GM12878 (cell line): ENCODE measurements around the gene FAM81A. TPM values are rescaled to one million over a fixed set of nuclear protein-coding genes. Genes with fewer than 3 reads are reported as not detected.

Experiments
- ATAC-seq: fragments of 200-7000 bp; cut with Tn5 transposase; 3 replicates; pipeline ENCODE4 v1.9.1; 2020; ENCODE audit warnings: mild to moderate bottlenecking, moderate library complexity
- BruUV-seq: library from RNA; stranded (reverse); fragments of 400-500 nt; replicated peaks from 2 replicates; lab custom pipeline; 2021; lab: Mats Ljungman, UMichigan
- CTCF ChIA-PET: fragments of 300-600 bp; sonication (Branson Sonifier 250); formaldehyde crosslinking; extraction: SDS; loops from one replicate; lab custom pipeline; 2021; ENCODE audit warnings: inconsistent platforms; lab: Yijun Ruan, JAX
- POLR2A ChIA-PET: fragments of 350-600 bp; formaldehyde crosslinking; extraction: SDS; loops from one replicate; lab custom pipeline; 2021; ENCODE audit warnings: inconsistent platforms; lab: Charles Lee
- RAD21 ChIA-PET: fragments of 300-600 bp; sonication (Branson Sonifier 250); formaldehyde crosslinking; loops from one replicate; lab custom pipeline; 2023; ENCODE audit warnings: antibody characterized with exemption; ENCODE audit not compliant: unreplicated experiment; lab: Charles Lee
- SMC1A ChIA-PET: fragments of 300-600 bp; sonication (Branson Sonifier 250); formaldehyde crosslinking; loops from one replicate; lab custom pipeline; 2023; ENCODE audit not compliant: unreplicated experiment, uncharacterized antibody; lab: Charles Lee
- DNase-seq: peaks from one replicate; pipeline ENCODE4 v3.0.0-alpha.2; 2011; ENCODE audit warnings: low read depth, low spot score
- FAIRE-seq: peaks from 3 replicates; lab custom pipeline; 2011; peaks lifted over from hg19 to GRCh38; lab: Jason Lieb, UNC
- H2AFZ ChIP-seq: 2 replicates; pipeline ENCODE4 v1.6.0; 2011; ENCODE audit warnings: low read depth, low read length, control low read depth; ENCODE audit not compliant: control insufficient read depth
- H3K27ac ChIP-seq: 2 replicates; pipeline ENCODE4 v1.5.1; 2011; ENCODE audit warnings: control low read depth; ENCODE audit not compliant: control insufficient read depth, insufficient read depth
- H3K27me3 ChIP-seq, 2 experiments: replicated peaks in 1 of 2; 2 replicates each; pipeline versions ENCODE4 v1.6.0 to v1.6.1; 2011; ENCODE audit warnings: low read length in 1 of 2; ENCODE audit not compliant: control insufficient read depth in 2 of 2, insufficient read depth in 2 of 2
- H3K36me3 ChIP-seq, 2 experiments: 2 replicates each; pipeline ENCODE4 v1.5.1; 2011; ENCODE audit warnings: low read length in 1 of 2; ENCODE audit not compliant: control insufficient read depth in 2 of 2, insufficient read depth in 2 of 2
- H3K4me1 ChIP-seq: 2 replicates; pipeline ENCODE4 v1.6.1; 2011; ENCODE audit warnings: mild to moderate bottlenecking, low read length, moderate library complexity, mixed read lengths; ENCODE audit not compliant: control insufficient read depth, insufficient read depth
- H3K4me2 ChIP-seq: 2 replicates; pipeline ENCODE4 v1.6.0; 2011; ENCODE audit warnings: control low read depth; ENCODE audit not compliant: control insufficient read depth, insufficient read depth
- H3K4me3 ChIP-seq: fragments of 200-600 bp; sonication (generic); 2 replicates; pipeline ENCODE4 v1.5.1; 2016
- H3K79me2 ChIP-seq: 2 replicates; pipeline ENCODE4 v1.6.0; 2011; ENCODE audit warnings: low read length; ENCODE audit not compliant: control insufficient read depth, insufficient read depth
- H3K9ac ChIP-seq: 2 replicates; pipeline ENCODE4 v1.8.0; 2011; ENCODE audit warnings: low read length, control low read depth, mixed read lengths; ENCODE audit not compliant: control insufficient read depth, insufficient read depth
- H3K9me3 ChIP-seq: replicated peaks from 3 replicates; pipeline ENCODE4 v1.5.1; 2011; ENCODE audit warnings: mild to moderate bottlenecking, low read length; ENCODE audit not compliant: control insufficient read depth, insufficient read depth
- H4K20me1 ChIP-seq: 2 replicates; pipeline ENCODE4 v1.6.0; 2011; ENCODE audit not compliant: control insufficient read depth, insufficient read depth
- ATF7 ChIP-seq: fragments of 450-650 bp; IDR thresholded peaks from 2 replicates; pipeline ENCODE4 v1.6.1; 2016; ENCODE audit warnings: low read depth, mild to moderate bottlenecking
- BCL3 ChIP-seq: IDR thresholded peaks from 2 replicates; pipeline ENCODE4 v1.6.1; 2011; ENCODE audit warnings: borderline replicate concordance, low read depth, mild to moderate bottlenecking, moderate library complexity, low read length; ENCODE audit not compliant: insufficient read depth, poor library complexity, severe bottlenecking
- BCLAF1 ChIP-seq: fragments of 450-650 bp; IDR thresholded peaks from 2 replicates; pipeline ENCODE4 v1.6.1; 2017; ENCODE audit warnings: antibody characterized with exemption, mild to moderate bottlenecking, moderate library complexity
- EP300 ChIP-seq, 2 experiments: fragments of 150-350 bp in 1 of 2; IDR thresholded peaks; 2 replicates each; pipeline ENCODE4 v1.6.1; 2011 to 2012; ENCODE audit warnings: low read depth in 2 of 2, low read length in 2 of 2, borderline replicate concordance in 1 of 2, improper control_type of control experiment in 1 of 2, inconsistent platforms in 1 of 2; ENCODE audit not compliant: control insufficient read depth in 1 of 2
- FOXM1 ChIP-seq: IDR thresholded peaks from 2 replicates; pipeline ENCODE4 v1.6.1; 2012; ENCODE audit warnings: low read depth, mild to moderate bottlenecking, inconsistent platforms, low read length, moderate library complexity
- HDGF ChIP-seq: fragments of 450-650 bp; IDR thresholded peaks from 2 replicates; pipeline ENCODE4 v1.6.1; 2016; ENCODE audit warnings: antibody characterized with exemption
- IRF3 ChIP-seq: fragments of 450-650 bp; IDR thresholded peaks from 2 replicates; pipeline ENCODE4 v1.6.1; 2014; ENCODE audit warnings: mild to moderate bottlenecking
- IRF5 ChIP-seq: fragments of 450-650 bp; IDR thresholded peaks from 2 replicates; pipeline ENCODE4 v1.6.1; 2017; ENCODE audit warnings: borderline replicate concordance
- MEF2A ChIP-seq: IDR thresholded peaks from 2 replicates; pipeline ENCODE4 v1.6.1; 2011; ENCODE audit warnings: low read depth, mild to moderate bottlenecking, low read length, moderate library complexity; ENCODE audit not compliant: insufficient read depth
- MTA2 ChIP-seq: fragments of 450-650 bp; IDR thresholded peaks from 2 replicates; pipeline ENCODE4 v1.6.1; 2016; ENCODE audit warnings: low read depth, mild to moderate bottlenecking, moderate library complexity
- NBN ChIP-seq: fragments of 450-650 bp; IDR thresholded peaks from 2 replicates; pipeline ENCODE4 v1.6.1; 2016
- NRF1 ChIP-seq: conservative IDR thresholded peaks from 2 replicates; pipeline ENCODE4 v1.6.1; 2011; ENCODE audit warnings: mild to moderate bottlenecking, low read depth, low read length, improper control_type of control experiment
- PAX8 ChIP-seq: fragments of 450-650 bp; IDR thresholded peaks from 2 replicates; pipeline ENCODE4 v1.6.1; 2017; ENCODE audit warnings: mild to moderate bottlenecking, moderate library complexity
- RAD51 ChIP-seq: fragments of 450-650 bp; IDR thresholded peaks from 2 replicates; pipeline ENCODE4 v1.6.1; 2016; ENCODE audit warnings: moderate library complexity, mild to moderate bottlenecking, inconsistent platforms
- RUNX3 ChIP-seq: IDR thresholded peaks from 2 replicates; pipeline ENCODE4 v1.6.1; 2012; ENCODE audit warnings: low read length, inconsistent platforms
- SMAD5 ChIP-seq: IDR thresholded peaks from 2 replicates; pipeline ENCODE4 v1.6.1; 2016; ENCODE audit warnings: antibody characterized with exemption, low read depth
- TAF1 ChIP-seq: IDR thresholded peaks from 2 replicates; pipeline ENCODE4 v1.6.1; 2011; ENCODE audit warnings: mild to moderate bottlenecking, low read depth, low read length, borderline replicate concordance
- ZNF207 ChIP-seq: fragments of 450-650 bp; IDR thresholded peaks from 2 replicates; pipeline ENCODE4 v1.6.1; 2014; ENCODE audit warnings: antibody characterized with exemption, mild to moderate bottlenecking, borderline replicate concordance
- WGBS: methylation state at CpG from one replicate; pipeline ENCODE4 v1.1.6; 2016; ENCODE audit warnings: low lambda C conversion rate; ENCODE audit not compliant: insufficient replicate concordance, insufficient coverage; ENCODE audit errors: missing lambda C conversion rate; 5-methylcytosine and 5-hydroxymethylcytosine counted together
- in situ Hi-C: fragments of 300-500 bp; cut with MboI; formaldehyde crosslinking; loops from 9 replicates; pipeline ENCODE4 v1.14.3; 2018; ENCODE audit warnings: mixed read lengths
- intact Hi-C: fragments of 100-400 bp; cut with micrococcal nuclease; formaldehyde crosslinking; loops from one replicate; pipeline ENCODE4 v1.14.2; 2022; ENCODE audit not compliant: unreplicated experiment
- polyA plus RNA-seq, 11 experiments: library from polyadenylated mRNA; depleted of rRNA in 4 of 11; unstranded in 6 of 11; stranded (reverse) in 5 of 11; fragments of >200 nt; fragmentation: Nextera tagmentation in 4 of 11; fragmentation: Illumina TruSeq in 1 of 11; extraction: Ambion mirVana in 4 of 11; extraction: Trizol in 1 of 11; gene quantifications; 1 replicate in 1 of 11; 2 replicates in 10 of 11; pipeline versions ENCODE4 v1.2.1 to v1.2.3, GENCODE V29; 2011 to 2016; ENCODE audit warnings: inconsistent platforms in 2 of 11, missing spikeins in 2 of 11, low read depth in 1 of 11
- total RNA-seq, 4 experiments: library from RNA; depleted of rRNA in 3 of 4; stranded (reverse); fragments of >200 nt in 3 of 4; fragmentation: Illumina TruSeq in 1 of 4; extraction: Trizol in 1 of 4; gene quantifications; 2 replicates each; pipeline versions ENCODE4 v1.2.1 to v1.2.3, GENCODE V29; 2013 to 2021

The FAM81A gene
- total and polyA plus RNA-seq, 10 of the 15 experiments (the other 5 are each of a cell fraction or from before 2014, with no cell fraction given): 0.18 to 34.5 (median 16.2) TPM

GRCh38 chr15:59407946-59408345, 30.0 kb upstream of the FAM81A start:
- intact Hi-C loops (no loop called here), in situ Hi-C loops (no loop called here)
- no TSS peak for BruUV-seq
- Histone ChIP-seq H3K27me3 (no peaks in the 10 kb centered on the region), H4K20me1 (no peaks in the 10 kb centered on the region), H3K79me2 (peaks cover 9% of the 10 kb centered on the region), H3K27ac (peak overlapping the region; percentile 70), H3K4me1 (peaks cover 67% of the 10 kb centered on the region), H3K4me3 (peak overlapping the region; percentile 4; the same call in 1 of the 2 replicates), H3K4me2 (no peak overlapping the region), H2AFZ (no peak overlapping the region), H3K9me3 (no peaks in the 10 kb centered on the region), H3K9ac (0 out of 2 replicates have a peak overlapping the region, but pooled peaks have one; percentile 33), H3K36me3 (no peaks in the 10 kb centered on the region; a peak in 1 of 4 replicates)
- CTCF ChIA-PET: interaction anchor here (0.8 to 3.7 kb wide), 5 partner anchors 8 to 284 kb away, joined by 3 to 24 read pairs (median 3); no protein-coding TSS in a partner anchor
- no peak for DNase-seq
- no peak for FAIRE-seq
- WGBS: 90% methylated on average over 5 of the region's 5 CpGs
- SMC1A ChIA-PET: interaction anchor here (0.9 to 7.8 kb wide), 5 partner anchors 8 to 85 kb away, joined by 3 to 56 read pairs (median 4); no protein-coding TSS in a partner anchor
- RAD21 ChIA-PET: interaction anchor here (1.8 to 7.5 kb wide), 4 partner anchors 10 to 233 kb away, joined by 4 to 99 read pairs (median 42); partner anchors contain the start of gene MYO1E
- POLR2A ChIA-PET: interaction anchor here (1.0 kb wide), 1 partner anchor 108 kb away, joined by 6 read pairs; no protein-coding TSS in a partner anchor
- no peak for ATAC-seq
- TF ChIP-seq MEF2A (no peak), NBN (no peak), RAD51 (no peak), NRF1 (no peak), IRF3 (no peak), PAX8 (no peak), ATF7 (no peak), MTA2 (no peak), ZNF207 (no peak), TAF1 (no peak), BCLAF1 (no peak), HDGF (no peak), SMAD5 (no peak), FOXM1 (no peak), BCL3 (no peak), EP300 (IDR thresholded peaks at IDR 0.05; ENCODE audit: borderline replicate concordance in 1 of 2, control insufficient read depth in 1 of 2, low read depth in 2 of 2, low read length in 2 of 2) (no peak), RUNX3 (no peak), IRF5 (no peak)
